ENCODE results near the gene SDF4. TPM values are rescaled to one million over a fixed set of nuclear protein-coding genes. Genes with fewer than 3 reads are reported as not detected.
A peak's percentile ranks its signal among the peaks of the same experiment; 100 is the strongest.

SDF4 gene
- total and polyA plus RNA-seq, 2 of the 13 experiments (the other 11 are each of a cell fraction or from before 2014, with no cell fraction given) = 80.8 to 107 TPM

DNA sequence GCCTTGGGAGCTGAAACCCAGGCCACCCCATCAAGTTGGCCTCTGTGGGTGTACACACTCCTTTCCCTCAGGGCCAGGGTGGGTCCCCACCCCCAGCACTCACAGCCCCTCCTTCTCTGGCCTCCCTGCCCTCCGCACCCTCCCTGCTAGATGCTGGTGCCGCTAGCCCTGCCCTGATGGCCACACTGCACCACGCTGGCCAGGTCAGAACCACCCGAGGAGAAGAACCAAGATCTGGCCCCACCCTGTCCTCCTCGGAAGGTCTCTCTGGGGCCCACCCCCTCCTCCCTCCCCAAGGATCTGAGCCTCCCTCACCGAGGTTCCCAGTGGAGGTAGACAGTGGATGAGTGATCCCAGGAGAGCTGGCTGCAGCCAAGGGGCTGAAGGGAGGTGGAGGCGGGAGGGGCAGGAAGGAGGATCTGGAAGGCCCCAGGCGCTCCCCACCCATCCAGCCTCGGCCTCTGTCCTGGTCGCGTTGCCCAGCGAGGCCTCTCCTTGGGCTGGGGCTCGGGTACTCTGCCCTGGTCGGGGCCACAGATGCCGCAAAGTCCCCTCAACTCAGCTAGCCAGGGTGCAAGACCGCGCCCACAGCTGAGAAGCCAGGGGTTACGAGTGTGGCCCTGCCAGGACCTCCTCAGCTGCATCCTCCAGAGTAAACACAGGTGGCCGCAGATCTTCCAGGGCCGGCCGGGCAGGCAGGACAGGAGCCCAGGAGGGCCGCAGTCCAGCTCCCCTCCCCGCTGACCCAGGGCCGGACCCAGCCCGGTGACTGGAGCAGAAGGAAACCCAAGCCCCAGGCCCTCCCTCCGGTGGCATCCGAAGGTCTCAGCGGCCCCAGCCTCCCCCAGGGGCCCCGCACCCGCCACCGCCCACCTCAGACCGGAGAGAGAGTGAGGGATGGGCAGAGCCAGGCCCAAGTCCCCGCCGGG is 5.4 kb upstream of the SDF4 start (continued):
- TF ChIP-seq SMARCE1 (IDR thresholded peaks at IDR 0.05; ENCODE audit: borderline replicate concordance) (no peak), AGO2 (optimal IDR thresholded peaks at IDR 0.05; ENCODE audit: low read depth, low read length) (peak; percentile 41), KDM2A (CRISPR knock-in tag; IDR thresholded peaks at IDR 0.05; ENCODE audit: borderline replicate concordance, low read depth) (peak; percentile 73; the same call in 1 of the 2 replicates), ZNF24 (IDR thresholded peaks at IDR 0.05) (no peak)
- TF ChIP-seq, protein P1, sequence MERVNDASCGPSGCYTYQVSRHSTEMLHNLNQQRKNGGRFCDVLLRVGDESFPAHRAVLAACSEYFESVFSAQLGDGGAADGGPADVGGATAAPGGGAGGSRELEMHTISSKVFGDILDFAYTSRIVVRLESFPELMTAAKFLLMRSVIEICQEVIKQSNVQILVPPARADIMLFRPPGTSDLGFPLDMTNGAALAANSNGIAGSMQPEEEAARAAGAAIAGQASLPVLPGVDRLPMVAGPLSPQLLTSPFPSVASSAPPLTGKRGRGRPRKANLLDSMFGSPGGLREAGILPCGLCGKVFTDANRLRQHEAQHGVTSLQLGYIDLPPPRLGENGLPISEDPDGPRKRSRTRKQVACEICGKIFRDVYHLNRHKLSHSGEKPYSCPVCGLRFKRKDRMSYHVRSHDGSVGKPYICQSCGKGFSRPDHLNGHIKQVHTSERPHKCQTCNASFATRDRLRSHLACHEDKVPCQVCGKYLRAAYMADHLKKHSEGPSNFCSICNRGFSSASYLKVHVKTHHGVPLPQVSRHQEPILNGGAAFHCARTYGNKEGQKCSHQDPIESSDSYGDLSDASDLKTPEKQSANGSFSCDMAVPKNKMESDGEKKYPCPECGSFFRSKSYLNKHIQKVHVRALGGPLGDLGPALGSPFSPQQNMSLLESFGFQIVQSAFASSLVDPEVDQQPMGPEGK (CRISPR knock-in tag; IDR thresholded peaks at IDR 0.05) = peak; percentile 28
- TF ChIP-seq, protein P2, sequence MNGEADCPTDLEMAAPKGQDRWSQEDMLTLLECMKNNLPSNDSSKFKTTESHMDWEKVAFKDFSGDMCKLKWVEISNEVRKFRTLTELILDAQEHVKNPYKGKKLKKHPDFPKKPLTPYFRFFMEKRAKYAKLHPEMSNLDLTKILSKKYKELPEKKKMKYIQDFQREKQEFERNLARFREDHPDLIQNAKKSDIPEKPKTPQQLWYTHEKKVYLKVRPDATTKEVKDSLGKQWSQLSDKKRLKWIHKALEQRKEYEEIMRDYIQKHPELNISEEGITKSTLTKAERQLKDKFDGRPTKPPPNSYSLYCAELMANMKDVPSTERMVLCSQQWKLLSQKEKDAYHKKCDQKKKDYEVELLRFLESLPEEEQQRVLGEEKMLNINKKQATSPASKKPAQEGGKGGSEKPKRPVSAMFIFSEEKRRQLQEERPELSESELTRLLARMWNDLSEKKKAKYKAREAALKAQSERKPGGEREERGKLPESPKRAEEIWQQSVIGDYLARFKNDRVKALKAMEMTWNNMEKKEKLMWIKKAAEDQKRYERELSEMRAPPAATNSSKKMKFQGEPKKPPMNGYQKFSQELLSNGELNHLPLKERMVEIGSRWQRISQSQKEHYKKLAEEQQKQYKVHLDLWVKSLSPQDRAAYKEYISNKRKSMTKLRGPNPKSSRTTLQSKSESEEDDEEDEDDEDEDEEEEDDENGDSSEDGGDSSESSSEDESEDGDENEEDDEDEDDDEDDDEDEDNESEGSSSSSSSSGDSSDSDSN (CRISPR knock-in tag; IDR thresholded peaks at IDR 0.05) = peak; percentile 77
- TF ChIP-seq, protein P3, sequence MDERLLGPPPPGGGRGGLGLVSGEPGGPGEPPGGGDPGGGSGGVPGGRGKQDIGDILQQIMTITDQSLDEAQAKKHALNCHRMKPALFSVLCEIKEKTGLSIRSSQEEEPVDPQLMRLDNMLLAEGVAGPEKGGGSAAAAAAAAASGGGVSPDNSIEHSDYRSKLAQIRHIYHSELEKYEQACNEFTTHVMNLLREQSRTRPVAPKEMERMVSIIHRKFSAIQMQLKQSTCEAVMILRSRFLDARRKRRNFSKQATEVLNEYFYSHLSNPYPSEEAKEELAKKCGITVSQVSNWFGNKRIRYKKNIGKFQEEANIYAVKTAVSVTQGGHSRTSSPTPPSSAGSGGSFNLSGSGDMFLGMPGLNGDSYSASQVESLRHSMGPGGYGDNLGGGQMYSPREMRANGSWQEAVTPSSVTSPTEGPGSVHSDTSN (CRISPR knock-in tag; IDR thresholded peaks at IDR 0.05) = no peak
